BJ (cell line): Measurements from ENCODE around the gene NAA80. TPM values are rescaled to one million over a fixed set of nuclear protein-coding genes. Genes with fewer than 3 reads are reported as not detected.
"Not testable (repeated sequence)": the region's sequence is repeated elsewhere in the genome, so short reads cannot be mapped to it uniquely, and the experiment has no call there.

Experiments used
- CTCF ChIA-PET: fragments of 350-600 bp; formaldehyde crosslinking; extraction: SDS; loops from one replicate; lab custom pipeline; 2021; ENCODE audit warnings: antibody characterized with exemption, inconsistent platforms; lab: Yijun Ruan, JAX
- POLR2A ChIA-PET: fragments of 300-600 bp; sonication (Branson Sonifier 250); formaldehyde crosslinking; extraction: SDS; loops from one replicate; lab custom pipeline; 2021; ENCODE audit warnings: antibody characterized with exemption; lab: Charles Lee
- DNase-seq: peaks from one replicate; pipeline ENCODE4 v3.0.0-alpha.2; 2011; ENCODE audit warnings: low read depth
- H3K27me3 ChIP-seq: 2 replicates; pipeline ENCODE4 v1.6.0; 2011; ENCODE audit warnings: low read length; ENCODE audit not compliant: control insufficient read depth, insufficient read depth
- H3K36me3 ChIP-seq: 2 replicates; pipeline ENCODE4 v1.5.1; 2011; ENCODE audit warnings: low read length; ENCODE audit not compliant: control insufficient read depth, insufficient read depth
- H3K4me3 ChIP-seq: 2 replicates; pipeline ENCODE4 v1.5.1; 2011; ENCODE audit warnings: low read depth, mild to moderate bottlenecking, control low read depth, low read length
- CTCF ChIP-seq: IDR thresholded peaks from 2 replicates; pipeline ENCODE4 v1.5.1; 2011; ENCODE audit warnings: low read depth, mild to moderate bottlenecking, control low read depth, inconsistent platforms, low read length, moderate library complexity; ENCODE audit not compliant: insufficient read depth
- polyA plus RNA-seq: library from polyadenylated mRNA; depleted of rRNA; stranded (reverse); fragments of >200 nt; gene quantifications from 2 replicates; pipeline ENCODE4 v1.2.3, GENCODE V29; 2011

NAA80 gene
- polyA plus RNA-seq, 1 experiment = 5.8 TPM

- POLR2A ChIA-PET = no interaction called here
- TF ChIP-seq CTCF = peak; percentile 62
- CTCF ChIA-PET = interaction anchor here (0.6 to 6.0 kb wide), 12 partner anchors 8 to 473 kb away, joined by 3 to 55 read pairs (median 4); partner anchors contain the start of gene GNAT1
Measured at GRCh38 chr3:50274371-50275104, 24.7 kb downstream of the NAA80 start.

GRCh38 chr3:50273689-50274065 is 25.5 kb downstream of the NAA80 start:
- H3K36me3 ChIP-seq = peaks cover 30% of the 10 kb centered on the region
- ChIA-PET POLR2A (interaction anchor here (0.6 kb wide), 1 partner anchor 38 kb away, joined by 4 read pairs; no protein-coding TSS in a partner anchor), CTCF (interaction anchor here (0.6 to 6.0 kb wide), 9 partner anchors 13 to 81 kb away, joined by 3 to 58 read pairs (median 3); partner anchors contain the start of genes GNAT1 and IFRD2)
- TF ChIP-seq CTCF = no peak
- H3K27me3 ChIP-seq = no peaks in the 10 kb centered on the region
- no peak for DNase-seq
- no peak overlapping the region for H3K4me3 ChIP-seq

More at GRCh38 chr3:50274371-50275104, 24.7 kb downstream of the NAA80 start:
- no peak for DNase-seq
- Histone ChIP-seq H3K27me3 (no peaks in the 10 kb centered on the region), H3K36me3 (peaks cover 30% of the 10 kb centered on the region), H3K4me3 (no peak overlapping the region)

- ChIA-PET POLR2A (interaction anchor here (0.6 kb wide), 2 partner anchors 38 to 46 kb away, joined by 4 to 12 read pairs; no protein-coding TSS in a partner anchor), CTCF (interaction anchor here (0.6 to 6.0 kb wide), 11 partner anchors 12 to 80 kb away, joined by 3 to 58 read pairs (median 3); partner anchors contain the start of genes GNAT1 and IFRD2)
- no peak overlapping the region for H3K4me3 ChIP-seq
- no peak for DNase-seq
- peaks cover 29% of the 10 kb centered on the region for H3K36me3 ChIP-seq
- H3K27me3 ChIP-seq = no peaks in the 10 kb centered on the region
- TF ChIP-seq CTCF = peak; percentile 97
Measured at GRCh38 chr3:50272911-50273688, 26.1 kb downstream of the NAA80 start.

GRCh38 chr3:50272538-50272910 is 26.7 kb downstream of the NAA80 start:
- CTCF ChIA-PET = interaction anchor here (0.7 to 6.0 kb wide), 8 partner anchors 8 to 80 kb away, joined by 3 to 58 read pairs (median 4); partner anchors contain the start of genes GNAT1 and IFRD2
- DNase-seq, H3K4me3 ChIP-seq, H3K27me3 ChIP-seq: not testable (repeated sequence)
- H3K36me3 ChIP-seq = peaks cover 27% of the 10 kb centered on the region
- POLR2A ChIA-PET = interaction anchor here (0.6 kb wide), 1 partner anchor 46 kb away, joined by 12 read pairs; no protein-coding TSS in a partner anchor

GRCh38 chr3:50271314-50271936 is 27.8 kb downstream of the NAA80 start:
- POLR2A ChIA-PET = no interaction called here
- H3K36me3 ChIP-seq = peaks cover 23% of the 10 kb centered on the region
- H3K27me3 ChIP-seq = no peaks in the 10 kb centered on the region
- CTCF ChIA-PET = interaction anchor here (1.0 to 6.0 kb wide), 7 partner anchors 10 to 149 kb away, joined by 3 to 58 read pairs (median 6); partner anchors contain the start of genes GNAT1 and IFRD2
- H3K4me3 ChIP-seq = no peak overlapping the region
- no peak for DNase-seq
- TF ChIP-seq CTCF = no peak
